IMR-90 (cell line): ENCODE results near the gene VPS26C. TPM values are rescaled to one million over a fixed set of nuclear protein-coding genes. Genes with fewer than 3 reads are reported as not detected.

ENCODE experiments used
- ATAC-seq: fragments of 200-7000 bp; cut with Tn5 transposase; 2 replicates; pipeline ENCODE4 v1.9.1; 2020; ENCODE audit warnings: low read depth, mild to moderate bottlenecking, moderate library complexity
- BruUV-seq: library from RNA; stranded (reverse); fragments of 400-500 nt; replicated peaks from 2 replicates; lab custom pipeline; 2021; lab: Mats Ljungman, UMichigan
- CTCF ChIA-PET: fragments of 300-600 bp; formaldehyde crosslinking; extraction: SDS; loops from one replicate; lab custom pipeline; 2021; ENCODE audit warnings: antibody characterized with exemption; lab: Yijun Ruan, JAX
- POLR2A ChIA-PET: fragments of 300-600 bp; sonication (Branson Sonifier 250); formaldehyde crosslinking; loops from one replicate; lab custom pipeline; 2022; ENCODE audit warnings: antibody characterized with exemption; ENCODE audit not compliant: unreplicated experiment; lab: Charles Lee
- DNase-seq: peaks from one replicate; pipeline ENCODE4 v3.0.0; 2013
- H2AFZ ChIP-seq: replicated peaks from 2 replicates; pipeline ENCODE3; 2013; ENCODE audit warnings: low read length, mild to moderate bottlenecking; ENCODE audit not compliant: poor library complexity
- H2AK5ac ChIP-seq: 2 replicates; pipeline ENCODE4 v1.6.1; 2013; ENCODE audit warnings: low read depth, low read length, inconsistent platforms
- H2AK9ac ChIP-seq: replicated peaks from 2 replicates; pipeline ENCODE3; 2013; ENCODE audit warnings: mild to moderate bottlenecking, low read depth, low read length, moderate library complexity; ENCODE audit not compliant: poor library complexity
- H2BK120ac ChIP-seq: 2 replicates; pipeline ENCODE4 v1.6.1; 2013; ENCODE audit warnings: low read depth, low read length, inconsistent platforms
- H2BK15ac ChIP-seq: 3 replicates; pipeline ENCODE4 v1.6.1; 2013; ENCODE audit warnings: low read depth, low read length, inconsistent platforms
- H2BK20ac ChIP-seq: 2 replicates; pipeline ENCODE4 v1.6.1; 2013; ENCODE audit warnings: low read depth, mild to moderate bottlenecking, inconsistent platforms, low read length, moderate library complexity
- H2BK5ac ChIP-seq: 2 replicates; pipeline ENCODE4 v1.6.1; 2013; ENCODE audit warnings: mild to moderate bottlenecking, low read depth, low read length, inconsistent platforms; ENCODE audit not compliant: poor library complexity, severe bottlenecking
- H3K14ac ChIP-seq: replicated peaks from 2 replicates; pipeline ENCODE4 v1.6.1; 2013; ENCODE audit warnings: low read depth, low read length, inconsistent platforms
- H3K18ac ChIP-seq: 2 replicates; pipeline ENCODE4 v1.6.1; 2013; ENCODE audit warnings: low read depth, low read length, control low read depth
- H3K23ac ChIP-seq: 2 replicates; pipeline ENCODE4 v1.6.1; 2013; ENCODE audit warnings: low read depth, low read length, inconsistent platforms
- H3K27ac ChIP-seq: 2 replicates; pipeline ENCODE4 v1.5.1; 2013; ENCODE audit warnings: mild to moderate bottlenecking, control low read depth, low read length; ENCODE audit not compliant: insufficient read depth
- H3K27me3 ChIP-seq: 2 replicates; pipeline ENCODE4 v1.6.1; 2013; ENCODE audit warnings: low read length; ENCODE audit not compliant: control insufficient read depth, insufficient read depth
- H3K36me3 ChIP-seq: 2 replicates; pipeline ENCODE4 v1.6.1; 2013; ENCODE audit warnings: low read length, mixed read lengths; ENCODE audit not compliant: control insufficient read depth, insufficient read depth
- H3K4ac ChIP-seq: 2 replicates; pipeline ENCODE4 v1.6.1; 2013; ENCODE audit warnings: low read depth, low read length, inconsistent platforms
- H3K4me1 ChIP-seq: 2 replicates; pipeline ENCODE4 v1.6.1; 2013; ENCODE audit warnings: low read length, mixed read lengths; ENCODE audit not compliant: control insufficient read depth, insufficient read depth
- H3K4me2 ChIP-seq: 2 replicates; pipeline ENCODE4 v1.6.1; 2013; ENCODE audit warnings: low read depth, mild to moderate bottlenecking, control low read depth, low read length, moderate library complexity
- H3K4me3 ChIP-seq: 2 replicates; pipeline ENCODE4 v1.5.1; 2013; ENCODE audit warnings: low read depth, mild to moderate bottlenecking, control low read depth, low read length, moderate library complexity; ENCODE audit not compliant: insufficient read depth
- H3K56ac ChIP-seq: 2 replicates; pipeline ENCODE4 v1.6.1; 2013; ENCODE audit warnings: low read length, inconsistent platforms; ENCODE audit not compliant: insufficient read depth; ENCODE audit errors: extremely low read depth
- H3K79me1 ChIP-seq, 2 experiments: 2 replicates each; pipeline ENCODE4 v1.6.1; 2013; ENCODE audit warnings: low read length in 2 of 2, inconsistent platforms in 1 of 2, low read depth in 1 of 2
- H3K9ac ChIP-seq: 2 replicates; pipeline ENCODE4 v1.6.1; 2013; ENCODE audit warnings: low read depth, low read length, control low read depth
- H3K9me1 ChIP-seq: 2 replicates; pipeline ENCODE4 v1.6.1; 2013; ENCODE audit warnings: low read length, inconsistent platforms; ENCODE audit not compliant: insufficient read depth
- H3K9me3 ChIP-seq: 2 replicates; pipeline ENCODE4 v1.6.1; 2013; ENCODE audit warnings: low read length; ENCODE audit not compliant: control insufficient read depth, insufficient read depth
- H4K20me1 ChIP-seq: 2 replicates; pipeline ENCODE4 v1.6.1; 2013; ENCODE audit warnings: low read length, inconsistent platforms; ENCODE audit not compliant: insufficient read depth
- H4K5ac ChIP-seq: 2 replicates; pipeline ENCODE4 v1.6.1; 2013; ENCODE audit warnings: mild to moderate bottlenecking, low read depth, low read length, control low read depth
- H4K8ac ChIP-seq, 2 experiments: 2 replicates each; pipeline ENCODE4 v1.6.1; 2013; ENCODE audit warnings: low read depth in 2 of 2, low read length in 2 of 2, control low read depth in 1 of 2, inconsistent platforms in 1 of 2
- H4K91ac ChIP-seq: 2 replicates; pipeline ENCODE4 v1.6.1; 2013; ENCODE audit warnings: low read depth, low read length, inconsistent platforms; ENCODE audit not compliant: insufficient read depth
- BHLHE40 ChIP-seq: fragments of 150-350 bp; IDR thresholded peaks from 2 replicates; pipeline ENCODE4 v1.6.1; 2016; ENCODE audit warnings: mild to moderate bottlenecking, low read depth, low read length
- CEBPB ChIP-seq: IDR thresholded peaks from 2 replicates; pipeline ENCODE4 v1.6.1; 2012; ENCODE audit warnings: low read depth, low read length, improper control_type of control experiment
- CHD1 ChIP-seq: IDR thresholded peaks from 2 replicates; pipeline ENCODE4 v1.6.1; 2012; ENCODE audit warnings: low read depth, low read length, improper control_type of control experiment
- FOS ChIP-seq: fragments of 150-350 bp; IDR thresholded peaks from 2 replicates; pipeline ENCODE4 v1.6.1; 2016; ENCODE audit warnings: low read depth, low read length
- MAFK ChIP-seq: IDR thresholded peaks from 2 replicates; pipeline ENCODE4 v1.6.1; 2012; ENCODE audit warnings: low read depth, low read length, improper control_type of control experiment
- MAZ ChIP-seq: IDR thresholded peaks from 2 replicates; pipeline ENCODE4 v1.6.1; 2012; ENCODE audit warnings: low read depth, mild to moderate bottlenecking, low read length, improper control_type of control experiment, moderate library complexity, borderline replicate concordance
- MXI1 ChIP-seq: IDR thresholded peaks from 2 replicates; pipeline ENCODE4 v1.6.1; 2012; ENCODE audit warnings: low read depth, mild to moderate bottlenecking, low read length, moderate library complexity, borderline replicate concordance
- POLR2A ChIP-seq: IDR thresholded peaks from 2 replicates; pipeline ENCODE4 v1.6.1; 2012; ENCODE audit warnings: mild to moderate bottlenecking, low read depth, low read length
- RCOR1 ChIP-seq: IDR thresholded peaks from 2 replicates; pipeline ENCODE4 v1.6.1; 2012; ENCODE audit warnings: mild to moderate bottlenecking, low read length, improper control_type of control experiment; ENCODE audit not compliant: insufficient replicate concordance
- RFX5 ChIP-seq: IDR thresholded peaks from 2 replicates; pipeline ENCODE4 v1.8.0; 2012; ENCODE audit warnings: low read depth, mild to moderate bottlenecking, low read length, moderate library complexity
- SMC3 ChIP-seq: fragments of 150-350 bp; IDR thresholded peaks from 2 replicates; pipeline ENCODE4 v1.6.1; 2016; ENCODE audit warnings: low read depth, mild to moderate bottlenecking, antibody characterized with exemption, low read length, moderate library complexity
- WGBS, 2 experiments: methylation state at CpG; one replicate each; pipeline versions ENCODE4 v1.1.5 to v1.1.7; 2013; ENCODE audit warnings: missing lambda C conversion rate in 2 of 2; ENCODE audit not compliant: insufficient read length in 1 of 2; ENCODE audit errors: extremely low coverage in 2 of 2; 5-methylcytosine and 5-hydroxymethylcytosine counted together
- dilution Hi-C: fragments of 300-500 bp; cut with HindIII; formaldehyde crosslinking; loops from one replicate; pipeline ENCODE4 v1.14.3; 2018; ENCODE audit warnings: low sequenced_read_pairs; ENCODE audit not compliant: unreplicated experiment
- in situ Hi-C: fragments of 300-500 bp; cut with MboI; formaldehyde crosslinking; loops from 3 replicates; pipeline ENCODE4 v1.14.3; 2019; ENCODE audit warnings: low sequenced_read_pairs, inconsistent platforms, mixed read lengths
- intact Hi-C: fragments of 100-400 bp; cut with micrococcal nuclease; formaldehyde crosslinking; loops from 2 replicates; pipeline ENCODE4 v1.10.0; 2022
- polyA plus RNA-seq, 3 experiments: library from polyadenylated mRNA; depleted of rRNA; stranded (reverse); fragments of >200 nt; gene quantifications; 2 replicates each; pipeline ENCODE4 v1.2.3, GENCODE V29; 2012; ENCODE audit warnings: low replicate concordance in 1 of 3
- total RNA-seq: library from RNA; depleted of rRNA; stranded (reverse); fragments of >200 nt; gene quantifications from 2 replicates; pipeline ENCODE4 v1.2.3, GENCODE V29; 2012
- TF ChIP-seq, protein P1 (sequence below): fragments of 150-350 bp; IDR thresholded peaks from 2 replicates; pipeline ENCODE4 v1.6.1; 2017; ENCODE audit warnings: mild to moderate bottlenecking, antibody characterized with exemption, low read length, low read depth
- TF ChIP-seq, protein P2 (sequence below): conservative IDR thresholded peaks from 2 replicates; pipeline ENCODE4 v1.5.1; 2012; ENCODE audit warnings: mild to moderate bottlenecking, low read depth, low read length, improper control_type of control experiment
- TF ChIP-seq, protein P3 (sequence below): fragments of 150-350 bp; IDR thresholded peaks from 2 replicates; pipeline ENCODE4 v1.6.1; 2016; ENCODE audit warnings: low read depth, mild to moderate bottlenecking, low read length, moderate library complexity, borderline replicate concordance

The VPS26C gene
- total and polyA plus RNA-seq, 2 of the 4 experiments (the other 2 are of a cell fraction), result 30.0 to 36.6 TPM

DNA sequence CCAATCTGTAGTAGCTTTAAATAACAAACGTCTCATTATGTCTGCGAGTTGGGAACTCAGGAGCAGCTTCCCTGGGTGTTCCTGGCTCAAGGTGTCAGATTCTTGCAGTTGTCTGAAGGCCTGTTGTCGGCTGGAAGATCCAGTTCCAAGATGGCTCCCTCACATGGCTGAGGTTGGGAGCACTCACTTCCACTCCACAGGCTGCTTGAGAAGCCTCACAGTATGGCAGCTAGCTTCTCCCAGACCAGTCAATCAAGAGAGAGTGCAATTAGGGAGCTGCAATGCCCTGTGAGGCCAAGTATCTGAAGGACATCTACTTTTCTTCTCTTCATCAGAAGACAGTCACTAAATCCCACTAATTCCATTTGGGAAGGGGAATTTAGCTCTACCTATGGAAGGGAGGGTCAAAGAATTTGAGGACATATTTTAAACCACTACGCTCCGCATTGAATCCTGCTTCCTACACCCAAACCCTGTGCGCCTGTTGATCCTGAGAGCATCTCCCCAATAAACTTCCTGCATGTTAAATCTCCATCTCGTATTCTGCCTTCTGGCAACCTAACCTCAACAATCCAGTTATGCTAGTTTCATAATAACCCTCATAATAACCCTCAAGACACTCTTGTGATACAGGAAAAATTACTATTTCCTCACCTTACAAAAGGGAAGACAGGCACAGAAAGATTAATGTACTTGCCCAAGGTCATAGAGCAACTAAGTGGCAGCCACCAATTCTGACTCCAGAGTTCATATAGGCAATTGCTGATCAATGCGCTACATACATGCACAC, 3.6 kb upstream of the VPS26C start:
- no peak overlapping the region for H4K8ac ChIP-seq
- H3K9ac ChIP-seq, result no peak overlapping the region
- DNase-seq (no peak), ATAC-seq (no peak)
- H3K4me1 ChIP-seq, result peaks cover 2% of the 10 kb centered on the region
- H3K9me1 ChIP-seq, result peaks cover 6% of the 10 kb centered on the region; the same call in 1 of the 2 replicates
- no peak overlapping the region for H3K23ac ChIP-seq
- no peak overlapping the region for H2AK5ac ChIP-seq
- H2AFZ ChIP-seq, result no peak overlapping the region
- H4K20me1 ChIP-seq, result no peaks in the 10 kb centered on the region
- peaks cover 0 to 17% of the 10 kb centered on the region in 2 experiments; a peak in 2 of 4 replicates for H3K79me1 ChIP-seq
- no peak overlapping the region for H3K14ac ChIP-seq
- no peaks in the 10 kb centered on the region for H3K9me3 ChIP-seq
- H3K18ac ChIP-seq, result no peak overlapping the region
- TF ChIP-seq RFX5 (no peak), RCOR1 (no peak), MAFK (no peak), POLR2A (no peak), SMC3 (no peak), BHLHE40 (no peak), CEBPB (no peak), CHD1 (no peak), MXI1 (no peak), MAZ (no peak), FOS (no peak)
- TF ChIP-seq, protein P1, sequence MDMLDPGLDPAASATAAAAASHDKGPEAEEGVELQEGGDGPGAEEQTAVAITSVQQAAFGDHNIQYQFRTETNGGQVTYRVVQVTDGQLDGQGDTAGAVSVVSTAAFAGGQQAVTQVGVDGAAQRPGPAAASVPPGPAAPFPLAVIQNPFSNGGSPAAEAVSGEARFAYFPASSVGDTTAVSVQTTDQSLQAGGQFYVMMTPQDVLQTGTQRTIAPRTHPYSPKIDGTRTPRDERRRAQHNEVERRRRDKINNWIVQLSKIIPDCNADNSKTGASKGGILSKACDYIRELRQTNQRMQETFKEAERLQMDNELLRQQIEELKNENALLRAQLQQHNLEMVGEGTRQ, result no peak
- TF ChIP-seq, protein P2, sequence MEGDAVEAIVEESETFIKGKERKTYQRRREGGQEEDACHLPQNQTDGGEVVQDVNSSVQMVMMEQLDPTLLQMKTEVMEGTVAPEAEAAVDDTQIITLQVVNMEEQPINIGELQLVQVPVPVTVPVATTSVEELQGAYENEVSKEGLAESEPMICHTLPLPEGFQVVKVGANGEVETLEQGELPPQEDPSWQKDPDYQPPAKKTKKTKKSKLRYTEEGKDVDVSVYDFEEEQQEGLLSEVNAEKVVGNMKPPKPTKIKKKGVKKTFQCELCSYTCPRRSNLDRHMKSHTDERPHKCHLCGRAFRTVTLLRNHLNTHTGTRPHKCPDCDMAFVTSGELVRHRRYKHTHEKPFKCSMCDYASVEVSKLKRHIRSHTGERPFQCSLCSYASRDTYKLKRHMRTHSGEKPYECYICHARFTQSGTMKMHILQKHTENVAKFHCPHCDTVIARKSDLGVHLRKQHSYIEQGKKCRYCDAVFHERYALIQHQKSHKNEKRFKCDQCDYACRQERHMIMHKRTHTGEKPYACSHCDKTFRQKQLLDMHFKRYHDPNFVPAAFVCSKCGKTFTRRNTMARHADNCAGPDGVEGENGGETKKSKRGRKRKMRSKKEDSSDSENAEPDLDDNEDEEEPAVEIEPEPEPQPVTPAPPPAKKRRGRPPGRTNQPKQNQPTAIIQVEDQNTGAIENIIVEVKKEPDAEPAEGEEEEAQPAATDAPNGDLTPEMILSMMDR, result no peak
- TF ChIP-seq, protein P3, sequence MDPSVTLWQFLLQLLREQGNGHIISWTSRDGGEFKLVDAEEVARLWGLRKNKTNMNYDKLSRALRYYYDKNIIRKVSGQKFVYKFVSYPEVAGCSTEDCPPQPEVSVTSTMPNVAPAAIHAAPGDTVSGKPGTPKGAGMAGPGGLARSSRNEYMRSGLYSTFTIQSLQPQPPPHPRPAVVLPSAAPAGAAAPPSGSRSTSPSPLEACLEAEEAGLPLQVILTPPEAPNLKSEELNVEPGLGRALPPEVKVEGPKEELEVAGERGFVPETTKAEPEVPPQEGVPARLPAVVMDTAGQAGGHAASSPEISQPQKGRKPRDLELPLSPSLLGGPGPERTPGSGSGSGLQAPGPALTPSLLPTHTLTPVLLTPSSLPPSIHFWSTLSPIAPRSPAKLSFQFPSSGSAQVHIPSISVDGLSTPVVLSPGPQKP, result no peak
- CTCF ChIA-PET, result no interaction called here
- H3K4me3 ChIP-seq, result no peak overlapping the region
- H2AK9ac ChIP-seq, result no peak overlapping the region
- intact Hi-C loops, result loop anchor here (10.0 kb wide), 1 partner anchor 54 kb away; no protein-coding TSS in a partner anchor
- no peak overlapping the region for H2BK15ac ChIP-seq
- H2BK5ac ChIP-seq, result no peak overlapping the region
- no peak overlapping the region for H4K91ac ChIP-seq
- H3K27ac ChIP-seq, result no peak overlapping the region
- no peak overlapping the region for H3K4me2 ChIP-seq
- H3K36me3 ChIP-seq, result no peaks in the 10 kb centered on the region
- no peak overlapping the region for H2BK20ac ChIP-seq
- 0 out of 2 replicates have a peak, but pooled peaks cover 1% of the 10 kb centered on the region for H3K27me3 ChIP-seq
- no peak overlapping the region for H3K4ac ChIP-seq
- POLR2A ChIA-PET, result no interaction called here
- no TSS peak for BruUV-seq
- no peak overlapping the region for H3K56ac ChIP-seq
- dilution Hi-C loops, result no loop called here
- 93% methylated on average over 2 of the region's 8 CpGs; no CpG with 5 or more reads in 1 of the 2 experiments for WGBS, 2 experiments
- H2BK120ac ChIP-seq, result no peak overlapping the region
- no peak overlapping the region for H4K5ac ChIP-seq
- in situ Hi-C loops, result loop anchor here (25.0 kb wide), 1 partner anchor 192 kb away; no protein-coding TSS in a partner anchor
